Measurements from ENCODE around the gene OTUB1.
"Not testable (repeated sequence)": the region's sequence is repeated elsewhere in the genome, so short reads cannot be mapped to it uniquely, and the experiment has no call there.

The OTUB1 gene

DNA sequence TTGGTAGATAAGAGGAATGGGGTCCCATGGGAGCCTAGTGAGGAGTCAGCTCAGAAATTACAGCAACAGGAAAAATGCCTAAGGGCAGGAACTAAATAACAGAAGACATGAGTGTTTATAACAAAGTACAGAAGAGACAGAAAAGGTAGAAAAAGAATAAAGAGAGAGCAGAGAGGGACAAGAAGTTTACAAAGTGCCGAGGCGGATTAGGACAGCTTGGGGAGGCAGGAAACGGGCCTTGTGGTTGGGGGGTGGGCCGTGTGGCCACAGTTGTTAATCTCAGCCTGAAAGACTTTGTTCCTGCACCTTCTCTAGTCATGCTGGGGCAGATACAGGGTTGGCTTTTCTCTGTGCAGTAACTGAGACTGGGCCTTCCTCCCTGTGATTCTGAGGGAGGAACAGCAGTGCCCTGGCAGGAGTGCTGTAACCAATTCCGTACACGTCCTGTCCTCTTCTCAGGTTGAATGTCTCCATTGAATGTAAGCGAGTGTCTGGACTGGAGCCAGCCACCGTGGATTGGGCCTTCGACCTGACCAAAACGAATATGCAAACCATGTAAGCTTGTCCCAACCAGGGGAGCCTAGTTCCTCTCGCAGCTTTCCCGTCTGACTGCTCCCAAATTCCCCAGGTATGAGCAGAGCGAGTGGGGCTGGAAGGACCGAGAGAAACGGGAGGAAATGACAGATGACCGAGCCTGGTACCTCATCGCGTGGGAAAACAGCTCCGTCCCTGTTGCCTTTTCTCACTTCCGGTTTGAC is 34.3 kb upstream of the OTUB1 start:
- no peak overlapping the region for H3K9ac ChIP-seq (ENCODE audit: low read depth in 1 of 2, low read length in 2 of 2)
- H3K27ac ChIP-seq (ENCODE audit: low read depth, low read length): no peak overlapping the region
- peaks cover 0 to 9% of the 10 kb centered on the region in 2 donors for H3K4me1 ChIP-seq (ENCODE audit: control insufficient read depth in 1 of 2, insufficient read depth in 2 of 2, low read length in 2 of 2)
- no peak overlapping the region for H3K4me3 ChIP-seq (ENCODE audit: low read depth in 1 of 2, low read length in 2 of 2)
- H3K27me3 ChIP-seq (ENCODE audit: control insufficient read depth in 1 of 2, insufficient read depth in 2 of 2, low read length in 2 of 2): no peaks in the 10 kb centered on the region
- peaks cover 9 to 51% of the 10 kb centered on the region in 2 donors for H3K36me3 ChIP-seq (ENCODE audit: control insufficient read depth in 1 of 2, insufficient read depth in 2 of 2, low read length in 2 of 2)
- no peaks in the 10 kb centered on the region for H3K9me3 ChIP-seq (ENCODE audit: control insufficient read depth in 1 of 2, low read length in 2 of 2)

DNA sequence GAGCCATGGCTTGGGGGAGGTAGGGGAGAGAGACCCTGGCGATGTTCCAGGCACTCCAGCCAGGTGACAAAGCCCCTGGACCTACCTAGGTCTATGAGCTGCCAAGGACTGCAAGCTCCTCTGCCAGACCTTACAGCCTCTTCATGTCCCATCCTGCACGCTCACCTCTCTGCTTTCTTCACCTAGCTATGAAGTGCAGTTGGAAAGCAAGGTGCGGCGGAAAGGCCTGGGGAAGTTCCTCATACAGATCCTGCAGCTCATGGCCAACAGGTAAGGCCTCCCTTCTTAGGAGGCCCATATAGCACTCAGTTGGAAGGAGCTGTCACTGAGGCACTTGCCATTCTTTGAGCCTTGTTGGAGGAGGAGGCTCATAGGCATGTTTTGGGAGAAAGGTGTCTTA is 33.7 kb upstream of the OTUB1 start:
- H3K27ac ChIP-seq (ENCODE audit: low read depth, low read length): no peak overlapping the region
- no peak overlapping the region for H3K4me3 ChIP-seq (ENCODE audit: low read depth in 1 of 2, low read length in 2 of 2)
- peaks cover 0 to 9% of the 10 kb centered on the region in 2 donors for H3K4me1 ChIP-seq (ENCODE audit: control insufficient read depth in 1 of 2, insufficient read depth in 2 of 2, low read length in 2 of 2)
- H3K36me3 ChIP-seq (ENCODE audit: control insufficient read depth in 1 of 2, insufficient read depth in 2 of 2, low read length in 2 of 2): peaks cover 9 to 51% of the 10 kb centered on the region in 2 donors
- no peaks in the 10 kb centered on the region for H3K9me3 ChIP-seq (ENCODE audit: control insufficient read depth in 1 of 2, low read length in 2 of 2)
- H3K9ac ChIP-seq (ENCODE audit: low read depth in 1 of 2, low read length in 2 of 2): no peak overlapping the region
- H3K27me3 ChIP-seq (ENCODE audit: control insufficient read depth in 1 of 2, insufficient read depth in 2 of 2, low read length in 2 of 2): no peaks in the 10 kb centered on the region

GRCh38 chr11:63958008-63958407 is 28.2 kb upstream of the OTUB1 start:
- Histone ChIP-seq H3K4me3 (ENCODE audit: low read depth in 1 of 2, low read length in 2 of 2) (no peak overlapping the region), H3K27ac (ENCODE audit: low read depth, low read length) (no peak overlapping the region), H3K9me3 (ENCODE audit: control insufficient read depth in 1 of 2, low read length in 2 of 2) (no peaks in the 10 kb centered on the region), H3K9ac (ENCODE audit: low read depth in 1 of 2, low read length in 2 of 2) (no peak overlapping the region), H3K27me3 (ENCODE audit: control insufficient read depth in 1 of 2, insufficient read depth in 2 of 2, low read length in 2 of 2) (no peaks in the 10 kb centered on the region), H3K4me1 (ENCODE audit: control insufficient read depth in 1 of 2, insufficient read depth in 2 of 2, low read length in 2 of 2) (peaks cover 0 to 6% of the 10 kb centered on the region in 2 donors), H3K36me3 (ENCODE audit: control insufficient read depth in 1 of 2, insufficient read depth in 2 of 2, low read length in 2 of 2) (peaks cover 4 to 34% of the 10 kb centered on the region in 2 donors)

- Histone ChIP-seq H3K9me3 (ENCODE audit: control insufficient read depth in 1 of 2, low read length in 2 of 2) (no peaks in the 10 kb centered on the region), H3K4me1 (ENCODE audit: control insufficient read depth in 1 of 2, insufficient read depth in 2 of 2, low read length in 2 of 2) (peaks cover 0 to 6% of the 10 kb centered on the region in 2 donors), H3K36me3 (ENCODE audit: control insufficient read depth in 1 of 2, insufficient read depth in 2 of 2, low read length in 2 of 2) (no peaks in the 10 kb centered on the region), H3K27ac (ENCODE audit: low read depth, low read length) (no peak overlapping the region), H3K4me3 (ENCODE audit: low read depth in 1 of 2, low read length in 2 of 2) (no peak overlapping the region), H3K27me3 (ENCODE audit: control insufficient read depth in 1 of 2, insufficient read depth in 2 of 2, low read length in 2 of 2) (no peaks in the 10 kb centered on the region), H3K9ac (ENCODE audit: low read depth in 1 of 2, low read length in 2 of 2) (no peak overlapping the region)
These were observed 24.4 kb upstream of the OTUB1 start for GRCh38 chr11:63961608-63962412.

DNA sequence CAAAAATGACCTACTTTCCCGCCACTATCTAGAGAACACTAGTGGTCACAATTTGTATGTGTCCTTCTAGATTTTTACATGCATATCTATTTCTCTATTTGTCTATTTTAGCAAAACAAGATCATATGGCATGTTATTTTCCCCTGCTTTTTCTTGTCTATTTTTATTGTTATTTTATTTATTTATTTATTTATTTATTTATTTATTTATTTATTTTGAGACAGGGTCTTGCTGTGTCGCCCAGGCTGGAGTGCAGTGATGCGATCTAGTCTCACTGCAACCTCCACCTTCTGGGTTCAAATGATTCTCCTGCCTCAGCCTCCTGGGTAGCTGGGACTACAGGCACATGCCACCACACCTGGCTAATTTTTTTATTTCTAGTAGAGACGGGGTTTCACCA is 22.3 kb upstream of the OTUB1 start:
- H3K9ac ChIP-seq (ENCODE audit: low read depth in 1 of 2, low read length in 2 of 2); H3K4me1 ChIP-seq (ENCODE audit: control insufficient read depth in 1 of 2, insufficient read depth in 2 of 2, low read length in 2 of 2); H3K4me3 ChIP-seq (ENCODE audit: low read depth in 1 of 2, low read length in 2 of 2); H3K9me3 ChIP-seq (ENCODE audit: control insufficient read depth in 1 of 2, low read length in 2 of 2); H3K27me3 ChIP-seq (ENCODE audit: control insufficient read depth in 1 of 2, insufficient read depth in 2 of 2, low read length in 2 of 2); H3K36me3 ChIP-seq (ENCODE audit: control insufficient read depth in 1 of 2, insufficient read depth in 2 of 2, low read length in 2 of 2); H3K27ac ChIP-seq (ENCODE audit: low read depth, low read length): not testable (repeated sequence)

GRCh38 chr11:63966444-63966843 is 19.8 kb upstream of the OTUB1 start:
- Histone ChIP-seq H3K9me3 (ENCODE audit: control insufficient read depth in 1 of 2, low read length in 2 of 2) (no peaks in the 10 kb centered on the region), H3K27me3 (ENCODE audit: control insufficient read depth in 1 of 2, insufficient read depth in 2 of 2, low read length in 2 of 2) (peaks cover 0 to 1% of the 10 kb centered on the region in 2 donors), H3K9ac (ENCODE audit: low read depth in 1 of 2, low read length in 2 of 2) (no peak overlapping the region), H3K4me1 (ENCODE audit: control insufficient read depth in 1 of 2, insufficient read depth in 2 of 2, low read length in 2 of 2) (peaks cover 0 to under 1% of the 10 kb centered on the region in 2 donors), H3K36me3 (ENCODE audit: control insufficient read depth in 1 of 2, insufficient read depth in 2 of 2, low read length in 2 of 2) (no peaks in the 10 kb centered on the region), H3K27ac (ENCODE audit: low read depth, low read length) (no peak overlapping the region), H3K4me3 (ENCODE audit: low read depth in 1 of 2, low read length in 2 of 2) (no peak overlapping the region)

DNA sequence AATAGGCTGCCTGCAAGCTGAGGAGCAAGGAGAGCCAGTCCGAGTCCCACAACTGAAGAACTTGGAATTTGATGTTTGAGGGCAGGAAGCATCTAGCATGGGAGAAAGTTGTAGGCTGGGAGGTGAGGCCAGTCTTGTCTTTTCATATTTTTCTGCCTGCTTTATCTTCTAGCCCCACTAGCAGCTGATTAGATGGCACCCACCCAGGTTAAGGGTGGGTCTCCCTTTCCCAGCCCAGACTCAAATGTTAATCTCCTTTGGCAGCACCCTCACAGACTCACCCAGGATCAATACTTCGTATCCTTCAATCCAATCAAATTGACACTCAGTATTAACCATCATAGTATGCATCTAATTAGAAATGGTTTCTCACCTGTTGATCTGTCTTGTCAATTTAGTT is 16.8 kb upstream of the OTUB1 start:
- no peaks in the 10 kb centered on the region for H3K4me1 ChIP-seq (ENCODE audit: control insufficient read depth in 1 of 2, insufficient read depth in 2 of 2, low read length in 2 of 2)
- H3K27me3 ChIP-seq (ENCODE audit: control insufficient read depth in 1 of 2, insufficient read depth in 2 of 2, low read length in 2 of 2): peaks cover 0 to 5% of the 10 kb centered on the region in 2 donors
- no peaks in the 10 kb centered on the region for H3K36me3 ChIP-seq (ENCODE audit: control insufficient read depth in 1 of 2, insufficient read depth in 2 of 2, low read length in 2 of 2)
- no peaks in the 10 kb centered on the region for H3K9me3 ChIP-seq (ENCODE audit: control insufficient read depth in 1 of 2, low read length in 2 of 2)
- H3K27ac ChIP-seq (ENCODE audit: low read depth, low read length): no peak overlapping the region
- no peak overlapping the region for H3K4me3 ChIP-seq (ENCODE audit: low read depth in 1 of 2, low read length in 2 of 2)
- no peak overlapping the region for H3K9ac ChIP-seq (ENCODE audit: low read depth in 1 of 2, low read length in 2 of 2)

- peaks cover 0 to 5% of the 10 kb centered on the region in 2 donors for H3K27me3 ChIP-seq (ENCODE audit: control insufficient read depth in 1 of 2, insufficient read depth in 2 of 2, low read length in 2 of 2)
- H3K36me3 ChIP-seq (ENCODE audit: control insufficient read depth in 1 of 2, insufficient read depth in 2 of 2, low read length in 2 of 2): peaks cover 2% of the 10 kb centered on the region in 2 donors
- H3K4me3 ChIP-seq (ENCODE audit: low read depth in 1 of 2, low read length in 2 of 2): no peak overlapping the region
- H3K9ac ChIP-seq (ENCODE audit: low read depth in 1 of 2, low read length in 2 of 2): no peak overlapping the region
- peaks cover 5 to 6% of the 10 kb centered on the region in 2 donors for H3K4me1 ChIP-seq (ENCODE audit: control insufficient read depth in 1 of 2, insufficient read depth in 2 of 2, low read length in 2 of 2)
- H3K27ac ChIP-seq (ENCODE audit: low read depth, low read length): no peak overlapping the region
- no peaks in the 10 kb centered on the region for H3K9me3 ChIP-seq (ENCODE audit: control insufficient read depth in 1 of 2, low read length in 2 of 2)
These were observed 15.3 kb upstream of the OTUB1 start for GRCh38 chr11:63970902-63971301.

- not testable (repeated sequence) for H3K4me3 ChIP-seq (ENCODE audit: low read depth in 1 of 2, low read length in 2 of 2); H3K27me3 ChIP-seq (ENCODE audit: control insufficient read depth in 1 of 2, insufficient read depth in 2 of 2, low read length in 2 of 2); H3K9me3 ChIP-seq (ENCODE audit: control insufficient read depth in 1 of 2, low read length in 2 of 2); H3K27ac ChIP-seq (ENCODE audit: low read depth, low read length); H3K9ac ChIP-seq (ENCODE audit: low read depth in 1 of 2, low read length in 2 of 2)
- Histone ChIP-seq H3K4me1 (ENCODE audit: control insufficient read depth in 1 of 2, insufficient read depth in 2 of 2, low read length in 2 of 2) (peaks cover 14 to 15% of the 10 kb centered on the region in 2 donors), H3K36me3 (ENCODE audit: control insufficient read depth in 1 of 2, insufficient read depth in 2 of 2, low read length in 2 of 2) (peaks cover 4 to 12% of the 10 kb centered on the region in 2 donors)
These were observed 12.4 kb upstream of the OTUB1 start for GRCh38 chr11:63973912-63974258.

All from duodenal mucosa (tissue), 2 donors.